NCI-H510A (cell line): ENCODE data around the gene DNAJC19.

ENCODE experiments used
- DNase-seq: peaks from one replicate; lab custom pipeline; 2025; lab: John Stamatoyannopoulos, UW

Gene DNAJC19

DNA sequence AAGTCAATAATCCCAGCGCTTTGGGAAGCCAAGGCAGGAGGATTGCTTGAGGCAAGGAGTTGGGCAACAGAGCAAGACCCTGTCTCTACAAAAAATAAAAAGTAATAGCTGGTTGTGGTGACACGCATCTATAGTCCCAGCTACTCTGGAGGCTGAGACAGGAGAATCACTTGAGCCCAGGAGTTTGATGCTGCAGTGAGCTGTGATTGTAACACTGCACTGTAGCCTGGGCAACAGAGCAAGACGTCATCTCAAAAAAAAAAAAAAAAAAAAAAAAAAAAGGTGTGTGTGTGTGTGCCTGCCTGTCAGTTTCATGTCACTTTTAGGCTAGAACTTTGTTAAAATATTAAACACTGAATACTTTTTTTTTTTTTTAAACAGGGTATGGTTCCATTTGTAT, 28.4 kb downstream of the DNAJC19 start:
- no peak for DNase-seq

GRCh38 chr3:180959691-180960090, 29.8 kb downstream of the DNAJC19 start:
- no peak for DNase-seq

GRCh38 chr3:180947761-180948390, 41.7 kb downstream of the DNAJC19 start:
- no peak for DNase-seq

- no peak for DNase-seq
Measured at GRCh38 chr3:180940826-180941225, 48.7 kb downstream of the DNAJC19 start.

DNA sequence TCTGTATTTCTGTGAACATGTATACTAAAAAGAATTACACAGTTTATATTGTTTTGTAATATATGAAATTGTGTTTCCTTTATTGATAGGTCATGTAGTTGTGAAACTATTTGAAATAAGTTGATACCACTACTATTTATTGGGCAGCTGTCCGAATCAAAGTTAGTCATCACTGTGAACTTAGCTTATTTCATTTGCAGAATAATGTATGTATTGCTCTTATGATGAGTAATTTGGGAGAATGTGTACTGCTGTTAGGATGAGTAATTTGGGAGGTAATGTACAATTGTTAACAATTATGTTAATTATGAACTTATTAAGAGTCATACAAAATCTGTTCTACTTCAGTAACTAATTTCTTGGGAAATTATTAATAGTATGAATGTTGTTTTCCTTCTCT, 54.9 kb downstream of the DNAJC19 start:
- DNase-seq = no peak
